HG02885 (cell line): ENCODE results near the gene TMEM69.
"Not testable (repeated sequence)": the region's sequence is repeated elsewhere in the genome, so short reads cannot be mapped to it uniquely, and the experiment has no call there.

Experiments used
- ATAC-seq: cut with Tn5 transposase; IDR thresholded peaks from one replicate; pipeline ENCODE4 v1.9.1; 2021; ENCODE audit warnings: mild to moderate bottlenecking; ENCODE audit not compliant: unreplicated experiment, poor library complexity

Gene TMEM69

DNA sequence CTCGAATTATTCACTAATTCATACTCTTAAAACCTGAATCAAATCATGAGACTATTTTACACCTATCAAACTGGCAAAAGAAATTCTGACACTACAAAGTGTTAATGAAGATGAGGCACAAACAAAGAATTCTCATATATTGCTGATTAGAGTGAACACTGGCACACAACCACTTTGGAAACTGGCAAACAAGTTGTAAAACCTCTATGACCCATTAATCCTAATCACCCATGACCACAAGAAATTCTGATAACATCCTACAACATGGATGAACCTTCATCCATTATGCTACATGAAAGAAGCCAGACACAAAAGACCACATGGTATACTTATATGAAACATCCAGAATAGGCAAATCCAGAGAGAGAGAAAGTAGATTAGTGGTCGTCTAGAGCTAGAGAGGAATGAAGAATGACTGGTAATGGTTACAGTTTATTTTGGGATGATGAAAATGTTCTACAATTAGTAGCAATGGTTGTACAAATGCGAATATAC is 10.2 kb upstream of the TMEM69 start:
- no peak for ATAC-seq

DNA sequence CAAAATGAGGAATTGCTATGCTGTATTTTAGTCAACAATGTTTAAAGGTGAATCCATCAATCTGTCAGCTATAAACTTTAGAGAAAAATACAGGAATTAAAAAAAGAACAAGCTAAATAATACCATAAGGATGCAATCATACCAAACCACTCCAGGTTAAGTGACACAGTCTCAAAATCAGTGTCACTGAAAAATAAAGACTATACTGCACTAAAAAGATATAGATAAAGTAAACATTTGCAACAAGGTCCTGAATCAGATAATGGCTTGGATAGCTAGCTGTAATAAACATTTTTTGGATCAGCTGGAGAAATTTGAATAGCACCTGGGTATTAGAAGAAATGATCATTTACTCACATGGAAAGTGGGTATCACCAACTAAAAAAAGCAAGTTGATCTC is 9.5 kb upstream of the TMEM69 start:
- no peak for ATAC-seq

DNA sequence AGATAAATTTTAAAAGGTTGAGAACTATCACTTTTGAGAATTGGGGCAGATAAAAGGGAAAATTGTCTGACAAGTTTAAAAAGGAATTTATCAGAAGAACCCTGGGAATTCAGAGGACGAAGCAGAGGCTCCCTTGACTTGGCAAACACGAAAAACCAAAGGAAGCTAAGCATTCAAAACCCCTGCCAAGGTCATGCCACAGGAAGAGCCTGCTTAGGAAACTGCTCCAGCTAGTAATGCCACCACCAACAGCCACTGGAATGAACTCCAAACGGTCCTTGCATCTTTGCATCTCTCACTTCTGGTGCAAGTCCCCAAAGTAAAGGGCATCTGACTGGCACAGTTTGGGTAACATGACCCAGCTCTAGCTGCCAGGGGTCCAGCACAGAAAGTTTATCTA is 8.9 kb upstream of the TMEM69 start:
- ATAC-seq = no peak

DNA sequence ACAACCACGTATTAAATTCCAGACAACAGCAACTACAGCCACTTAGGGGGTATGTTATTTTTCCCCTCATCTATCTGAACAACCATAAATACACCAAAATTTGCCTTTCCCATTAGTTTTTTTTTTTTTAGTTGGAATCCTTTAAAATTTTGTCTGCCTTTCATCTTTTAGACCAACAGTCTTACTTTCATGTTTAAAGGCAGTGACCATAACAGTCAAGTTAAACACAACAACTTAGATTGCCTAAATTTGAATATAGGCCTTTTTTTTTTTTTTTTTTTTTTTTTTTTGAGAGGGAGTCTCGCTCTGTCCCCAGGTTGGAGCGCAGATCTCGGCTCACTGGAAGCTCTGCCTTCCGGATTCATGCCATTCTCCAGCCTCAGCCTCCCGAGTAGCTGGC is 5.0 kb upstream of the TMEM69 start:
- no peak for ATAC-seq

DNA sequence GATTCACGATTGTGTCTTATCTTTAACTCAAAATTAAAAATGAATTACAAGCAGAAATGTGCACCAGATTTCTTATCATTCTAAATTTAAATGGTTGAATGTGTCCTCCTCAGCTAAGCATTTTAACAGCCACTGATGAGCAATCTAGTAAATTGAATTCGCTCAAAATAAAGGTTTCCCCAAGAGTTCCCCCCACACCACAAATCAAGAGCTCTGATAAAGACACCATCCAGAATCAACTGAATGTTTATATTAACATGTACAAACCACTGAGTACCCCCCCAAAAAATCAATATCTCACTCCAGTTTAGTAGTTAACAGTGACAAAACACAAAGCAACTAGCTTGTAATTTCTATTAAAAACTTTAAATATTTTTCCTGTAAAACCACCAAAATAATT is 3.6 kb upstream of the TMEM69 start:
- no peak for ATAC-seq

DNA sequence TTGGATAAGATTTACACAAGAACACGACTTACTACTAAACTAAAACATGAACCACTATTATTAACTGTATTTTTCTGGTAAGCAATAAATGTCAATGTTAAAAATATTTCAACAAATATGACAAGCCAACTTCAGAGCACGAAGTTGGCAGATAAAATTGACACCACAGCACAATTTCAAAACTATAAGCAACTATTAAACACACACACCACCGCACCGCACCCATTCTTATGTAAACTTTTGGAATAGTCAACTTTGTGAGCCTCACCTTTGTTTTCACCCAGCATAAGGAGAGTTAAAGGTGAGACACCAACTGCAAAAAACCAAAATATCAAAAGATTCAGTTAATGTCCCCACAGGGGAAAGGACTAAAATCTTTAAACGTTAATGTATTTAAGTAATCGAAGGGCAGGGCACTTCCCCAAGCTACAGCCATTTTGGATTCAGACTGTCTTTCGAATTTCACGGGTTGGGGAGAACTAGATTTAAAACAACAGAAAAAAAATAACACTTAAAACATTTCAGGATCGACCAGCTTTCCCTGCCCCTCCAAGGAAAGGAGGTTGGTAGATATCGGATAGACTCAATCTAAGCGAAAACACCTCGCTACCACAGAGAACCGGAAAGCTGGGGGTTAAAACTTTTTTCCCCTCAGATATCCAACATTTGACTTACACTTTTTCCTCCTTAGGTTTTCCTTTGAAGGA is 2.5 kb upstream of the TMEM69 start:
- no peak for ATAC-seq

DNA sequence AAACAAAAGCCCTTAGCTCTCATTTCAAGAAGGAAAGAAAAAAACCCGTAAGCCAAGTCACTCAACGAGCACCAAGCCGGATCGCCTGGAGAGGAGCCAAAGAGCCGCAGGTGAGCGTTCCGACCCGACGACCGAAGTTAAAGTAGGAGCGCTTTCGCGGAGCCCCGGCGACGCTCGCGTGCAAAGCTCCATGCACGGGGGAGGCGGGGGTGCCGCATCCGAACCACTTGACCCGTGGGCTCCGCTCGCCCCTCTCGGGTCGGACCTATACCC is 2.0 kb upstream of the TMEM69 start:
- ATAC-seq = peak; percentile 17

DNA sequence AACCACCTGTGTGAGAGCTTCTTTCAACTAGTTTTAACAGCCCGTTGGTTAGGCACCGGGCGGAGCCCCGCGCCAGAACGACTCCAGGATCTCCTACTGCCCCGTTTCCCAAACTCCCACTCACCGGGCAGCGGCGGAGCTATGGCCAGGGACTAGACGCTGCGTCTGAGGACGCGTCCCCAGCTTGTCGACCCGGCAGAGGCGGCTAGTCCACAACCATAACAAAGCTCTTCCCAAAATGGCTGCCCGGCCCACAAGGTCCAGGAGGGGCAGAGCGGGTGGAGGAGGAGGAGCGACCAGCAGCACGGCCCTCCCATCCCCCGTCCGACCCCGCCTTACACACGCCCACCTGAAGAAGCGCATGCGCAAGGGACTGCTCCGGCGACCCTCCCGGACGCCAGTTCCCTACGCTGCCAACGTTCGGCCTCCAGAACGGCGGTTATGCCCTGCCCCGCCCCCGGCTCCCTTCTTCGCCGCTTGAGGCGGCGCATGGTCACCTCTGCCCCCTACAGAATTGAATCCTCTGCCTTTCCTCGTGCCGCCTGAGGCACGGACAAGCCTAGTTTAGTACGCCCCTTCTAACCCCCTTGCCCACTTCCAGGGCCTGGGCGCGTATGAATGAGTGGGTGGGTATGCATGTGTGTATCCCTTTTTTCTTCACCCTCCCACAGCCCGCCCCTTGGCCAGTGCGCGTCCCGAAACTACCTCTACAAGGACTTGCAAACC is 1.5 kb upstream of the TMEM69 start, which contains the start of gene GPBP1L1:
GPBP1L1 (minus strand) TSS at position 246 of the 726 bp plus-strand sequence. CDS start 27,446 bp downstream, outside the sequence.
- ATAC-seq = peak; percentile 61

DNA sequence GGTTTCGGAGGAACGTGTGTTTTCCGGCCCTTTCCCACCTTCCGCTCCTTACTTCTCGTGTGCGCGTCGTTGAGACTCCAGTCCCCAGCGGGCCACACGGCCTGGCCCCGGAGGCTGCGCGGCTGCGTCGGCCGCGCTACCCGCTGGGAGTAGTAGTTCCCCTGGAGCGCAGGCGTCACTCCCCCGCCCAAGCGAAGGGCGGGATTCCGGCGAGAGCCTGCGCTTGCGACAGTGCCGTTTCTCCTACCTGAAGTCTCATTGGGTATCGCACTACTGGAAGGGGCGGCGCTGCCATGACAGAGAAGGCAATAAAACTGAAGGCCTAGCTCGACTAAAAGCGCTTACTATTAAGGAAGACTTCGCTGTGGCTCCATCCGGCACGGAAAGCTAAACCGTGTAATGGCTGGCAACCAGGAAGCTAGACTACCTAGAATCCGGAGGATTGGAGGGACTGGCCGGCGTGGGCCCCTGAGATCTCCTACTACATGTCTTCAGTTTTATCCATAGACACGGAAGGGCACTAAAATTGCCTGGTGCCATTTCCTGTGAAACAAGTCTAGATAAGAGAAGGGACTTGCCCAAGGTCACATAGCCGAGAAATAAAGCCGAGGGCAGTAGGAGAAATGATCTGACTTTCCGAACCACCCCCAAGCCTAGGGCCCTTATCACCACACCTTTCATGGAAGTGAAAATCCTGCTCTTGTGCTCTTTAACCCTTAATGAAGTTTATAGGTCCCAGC is 797 bp upstream of the TMEM69 start:
- peak; percentile 83 for ATAC-seq

DNA sequence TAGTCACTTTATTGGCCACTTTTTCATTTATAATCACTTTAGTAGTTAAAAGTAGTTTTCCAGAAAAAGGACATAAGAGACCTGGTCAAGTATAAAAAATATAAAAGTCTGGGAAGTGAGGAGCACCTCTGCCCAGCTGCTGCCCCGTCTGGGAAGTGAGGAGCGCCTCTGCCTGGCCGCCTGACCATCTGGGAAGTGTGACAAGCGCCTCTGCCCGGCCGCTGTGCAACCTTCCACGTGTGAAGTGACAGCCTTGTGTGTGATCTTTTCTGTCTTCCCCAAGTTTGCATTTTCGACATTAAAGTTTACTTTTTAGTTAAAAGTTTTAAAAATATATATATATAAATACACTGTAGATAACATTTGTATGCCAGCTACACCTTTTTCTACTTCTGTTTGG is 5.8 kb downstream of the TMEM69 start:
- not testable (repeated sequence) for ATAC-seq

DNA sequence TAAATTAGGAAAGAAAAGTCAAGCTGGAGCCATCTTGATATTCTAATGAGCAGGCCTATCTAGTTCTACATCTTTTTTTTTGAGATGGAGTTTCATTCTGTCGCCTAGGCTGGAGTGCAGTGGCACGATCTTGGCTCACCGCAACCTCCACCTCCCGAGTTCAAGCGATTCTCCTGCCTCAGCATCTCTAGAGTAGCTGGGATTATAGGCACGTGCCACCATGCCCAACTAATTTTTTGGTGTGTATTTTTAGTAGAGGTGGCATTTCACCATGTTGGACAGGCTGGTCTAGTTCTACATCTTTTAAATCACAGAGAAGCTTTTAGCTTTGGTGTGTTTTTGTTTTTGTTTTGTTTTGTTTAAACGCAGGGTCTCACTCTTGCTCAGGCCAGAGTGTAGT is 6.8 kb downstream of the TMEM69 start:
- no peak for ATAC-seq

DNA sequence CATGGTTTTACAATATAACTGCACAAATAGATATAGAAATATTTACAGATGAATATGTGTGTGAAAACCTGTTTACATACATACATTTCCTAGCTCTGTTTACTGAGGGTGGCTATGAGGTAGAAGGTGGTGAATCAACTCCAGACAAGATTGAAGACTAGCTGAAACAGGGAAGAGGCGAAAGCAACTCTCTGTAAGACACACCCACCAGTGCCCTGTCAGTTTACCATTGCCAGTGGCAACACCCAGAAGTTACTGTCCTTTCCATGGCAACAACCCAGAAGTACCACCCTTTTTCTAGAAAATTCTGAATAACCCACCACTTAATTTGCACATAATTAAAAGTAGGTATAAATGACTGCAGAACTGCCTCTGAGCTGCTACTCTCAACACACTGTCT is 16.7 kb downstream of the TMEM69 start:
- no peak for ATAC-seq

DNA sequence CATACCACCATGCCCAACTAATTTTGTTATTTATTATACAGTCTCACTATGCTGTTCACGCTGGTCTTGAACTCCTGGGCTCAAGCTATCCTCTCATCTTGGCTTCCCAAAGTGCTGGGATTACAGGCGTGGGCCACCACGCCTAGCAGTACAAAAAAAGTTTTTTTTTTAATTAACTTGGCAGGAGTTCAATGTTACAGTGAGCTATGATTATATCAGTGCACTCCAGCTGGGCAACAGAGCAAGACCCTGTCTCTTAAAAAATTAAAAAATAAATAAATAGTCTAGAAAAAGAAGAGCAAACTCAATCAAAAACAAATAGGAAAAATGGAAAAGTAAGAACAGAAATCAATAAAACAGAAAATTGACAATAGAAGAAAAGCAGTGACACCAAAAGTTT is 25.7 kb downstream of the TMEM69 start:
- ATAC-seq = no peak

DNA sequence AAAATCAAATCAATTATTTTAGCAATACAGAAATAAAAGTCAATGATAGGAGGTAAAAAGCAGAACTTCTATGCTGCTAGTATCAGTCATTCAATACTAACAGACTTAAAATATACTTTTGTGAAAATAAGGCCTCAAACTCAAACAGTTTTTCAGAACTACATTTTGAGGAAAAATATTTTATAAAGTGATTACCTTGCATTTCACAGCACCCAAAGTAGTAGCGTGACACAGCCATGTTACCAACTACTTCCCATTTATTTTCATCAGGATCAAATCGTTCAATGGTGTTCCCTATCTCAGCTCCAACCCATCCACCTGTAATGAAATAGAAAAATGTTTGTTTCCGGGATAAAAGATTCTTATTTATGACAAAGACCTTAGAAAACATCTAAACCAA is 28.7 kb downstream of the TMEM69 start:
- ATAC-seq = no peak

DNA sequence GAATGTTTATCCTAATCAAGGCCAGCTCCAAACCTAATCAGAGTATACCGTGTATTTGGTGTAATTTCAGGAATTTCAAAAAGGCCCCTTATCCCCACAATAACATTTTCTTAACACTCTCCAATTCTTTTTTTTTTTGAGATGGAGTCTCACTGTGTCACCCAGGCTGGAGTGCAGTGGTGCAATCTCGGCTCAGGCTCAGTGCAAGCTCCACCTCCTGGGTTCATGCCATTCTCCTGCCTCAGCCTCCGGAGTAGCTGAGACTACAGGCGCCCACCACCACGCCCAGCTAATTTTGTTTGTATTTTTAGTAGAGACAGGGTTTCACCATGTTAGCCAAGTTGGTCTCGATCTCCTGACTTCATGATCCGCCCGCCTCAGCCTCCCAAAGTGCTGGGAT is 29.4 kb downstream of the TMEM69 start:
- ATAC-seq = not testable (repeated sequence)

DNA sequence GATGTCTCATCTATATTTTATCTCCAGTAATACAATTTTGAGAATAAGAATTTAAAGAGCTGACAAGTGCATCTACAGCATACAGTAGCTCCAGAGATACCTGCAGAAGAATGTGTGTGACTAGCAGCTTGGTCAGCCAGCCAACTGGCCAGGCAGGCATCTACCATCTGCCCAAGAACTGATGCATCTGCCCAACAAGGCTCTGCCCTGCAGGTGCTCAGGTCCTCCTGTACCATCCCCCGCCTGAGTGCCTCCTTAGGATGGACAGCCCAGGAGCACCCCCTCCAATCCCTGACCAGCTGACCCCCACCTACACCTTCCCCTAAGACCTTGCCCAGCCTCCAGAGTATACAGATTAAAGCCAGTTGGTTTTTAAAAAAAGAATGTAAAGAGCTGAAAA is 30.3 kb downstream of the TMEM69 start:
- ATAC-seq = no peak

DNA sequence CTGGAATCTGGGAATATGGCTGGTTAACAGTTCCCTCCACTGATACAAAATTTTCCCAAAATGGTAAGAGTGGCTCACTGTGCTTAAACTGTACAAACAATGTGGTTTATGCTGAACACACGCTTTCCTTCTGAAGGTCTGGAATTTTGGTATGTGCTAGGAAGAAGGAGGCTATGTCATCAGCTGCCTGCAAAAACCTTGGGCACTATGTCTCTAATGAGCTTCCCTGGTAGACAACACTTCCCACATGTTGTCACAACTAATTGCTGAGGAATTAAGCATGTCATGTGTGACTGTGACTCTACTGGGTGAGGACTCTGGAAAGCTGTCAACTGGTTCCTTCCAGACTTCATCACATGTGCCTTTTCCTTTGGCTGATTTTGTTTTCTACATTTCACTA is 33.2 kb downstream of the TMEM69 start:
- no peak for ATAC-seq

DNA sequence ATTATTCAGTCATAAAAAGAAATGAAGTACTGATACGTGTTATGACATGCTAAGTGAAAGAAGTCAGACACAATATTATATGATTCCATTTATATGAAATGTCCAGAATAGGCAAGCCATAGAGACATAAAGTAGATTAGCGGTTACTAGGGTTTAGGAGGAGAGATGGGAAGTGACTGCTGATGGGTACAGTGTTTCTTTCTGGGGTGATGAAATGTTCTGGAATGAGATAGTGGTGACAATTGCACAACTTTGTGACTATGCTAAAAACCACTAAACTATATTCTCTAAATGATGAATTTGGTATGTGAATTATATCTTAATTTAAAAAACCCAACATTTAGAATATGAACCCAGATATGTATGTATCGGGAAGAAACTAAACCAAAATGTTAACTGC is 34.8 kb downstream of the TMEM69 start:
- ATAC-seq = no peak

DNA sequence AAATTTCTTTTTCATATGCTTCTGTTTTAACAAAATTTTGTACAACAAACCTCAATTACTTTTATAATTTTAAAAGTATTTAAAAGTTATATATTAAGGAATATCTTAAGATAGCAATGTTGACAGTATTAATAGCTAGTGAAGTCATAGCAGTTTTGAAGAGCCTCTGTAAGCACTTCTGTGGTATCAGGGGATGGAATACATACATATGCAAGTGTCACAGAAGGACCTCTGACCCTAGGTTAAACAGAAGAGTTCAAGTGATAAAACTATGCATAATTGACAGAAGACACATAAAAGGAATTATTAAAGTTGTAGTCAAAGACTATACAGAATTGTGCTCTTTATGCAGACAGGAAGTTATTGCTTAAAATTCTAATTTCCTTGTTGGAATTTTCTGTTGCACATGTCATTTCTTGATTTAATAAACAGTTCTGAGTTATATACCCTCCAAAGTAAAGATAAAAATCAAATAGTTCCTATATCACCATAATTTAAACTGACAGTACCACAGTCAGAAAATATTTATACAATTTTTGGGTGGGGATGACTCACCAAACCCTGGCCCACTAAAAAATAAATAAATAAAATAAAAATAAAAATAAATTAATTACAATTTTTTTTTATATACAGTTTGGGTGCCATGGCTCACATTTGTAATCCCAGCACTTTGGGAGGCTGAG is 35.4 kb downstream of the TMEM69 start:
- no peak for ATAC-seq

DNA sequence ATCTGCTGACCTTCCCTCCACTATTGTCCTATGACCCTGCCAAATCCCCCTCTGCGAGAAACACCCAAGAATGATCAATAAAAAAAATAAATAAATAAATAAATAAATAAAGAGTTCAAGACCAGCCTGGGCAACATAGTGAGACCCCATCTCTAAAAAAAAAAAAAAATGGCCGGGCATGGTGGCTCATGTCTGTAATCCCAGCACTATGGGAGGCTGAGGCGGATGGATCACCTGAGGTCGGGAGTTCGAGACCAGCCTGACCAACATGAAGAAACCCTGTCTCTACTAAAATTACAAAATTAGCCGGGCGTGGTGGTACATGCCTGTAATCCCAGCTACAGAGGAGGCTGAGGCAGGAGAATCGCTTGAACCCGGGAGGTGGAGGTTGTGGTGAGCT is 38.0 kb downstream of the TMEM69 start:
- ATAC-seq = not testable (repeated sequence)
